Skeletal muscle tissue (tissue), 4 donors: ENCODE measurements around the gene PRKG1. TPM values are rescaled to one million over a fixed set of nuclear protein-coding genes. Genes with fewer than 3 reads are reported as not detected.

Source experiments
- H3K27ac ChIP-seq: one replicate; pipeline ENCODE4 v1.7.0; 2013; ENCODE audit warnings: mild to moderate bottlenecking, low read depth, low read length, inconsistent platforms
- H3K27me3 ChIP-seq, 3 donors: one replicate each; pipeline ENCODE4 v1.7.0; 2013; ENCODE audit warnings: low read length in 3 of 3; ENCODE audit not compliant: control insufficient read depth in 3 of 3, insufficient read depth in 3 of 3
- H3K36me3 ChIP-seq, 3 donors: one replicate each; pipeline ENCODE4 v1.7.0; 2013; ENCODE audit warnings: low read length in 3 of 3; ENCODE audit not compliant: control insufficient read depth in 3 of 3, insufficient read depth in 3 of 3
- H3K4me1 ChIP-seq, 3 donors: one replicate each; pipeline ENCODE4 v1.7.0; 2013; ENCODE audit warnings: low read length in 3 of 3, mild to moderate bottlenecking in 3 of 3; ENCODE audit not compliant: control insufficient read depth in 3 of 3, insufficient read depth in 3 of 3
- H3K4me3 ChIP-seq, 3 donors: one replicate each; pipeline ENCODE4 v1.7.0; 2013; ENCODE audit warnings: low read length in 3 of 3
- H3K9ac ChIP-seq, 3 donors: one replicate each; pipeline ENCODE4 v1.7.0; 2013; ENCODE audit warnings: low read length in 3 of 3, mild to moderate bottlenecking in 3 of 3, moderate library complexity in 2 of 3, low read depth in 1 of 3
- H3K9me3 ChIP-seq, 3 donors: one replicate each; pipeline ENCODE4 v1.7.0; 2013; ENCODE audit warnings: low read length in 3 of 3; ENCODE audit not compliant: control insufficient read depth in 3 of 3
- total RNA-seq: library from RNA; depleted of rRNA; stranded (reverse); fragments of >200 nt; gene quantifications from one replicate; pipeline ENCODE4 v1.2.3, GENCODE V29; 2014
- donor health status: Osteomylitis.

Gene PRKG1
- total RNA-seq, 1 donor from 2014 or later, result 44.9 TPM

GRCh38 chr10:52143338-52143737 lies 1069.1 kb downstream of the PRKG1 start:
- no peak overlapping the region for H3K9ac ChIP-seq
- H3K36me3 ChIP-seq, result no peaks in the 10 kb centered on the region
- H3K27me3 ChIP-seq, result no peaks in the 10 kb centered on the region
- H3K27ac ChIP-seq, result no peak overlapping the region
- H3K4me3 ChIP-seq, result no peak overlapping the region
- peaks cover 0 to 7% (median 6%) of the 10 kb centered on the region in 3 donors for H3K4me1 ChIP-seq
- no peaks in the 10 kb centered on the region for H3K9me3 ChIP-seq

GRCh38 chr10:52145636-52146035 lies 1071.3 kb downstream of the PRKG1 start:
- Histone ChIP-seq H3K4me1 (peaks cover 0 to 7% (median 6%) of the 10 kb centered on the region in 3 donors), H3K4me3 (no peak overlapping the region), H3K36me3 (no peaks in the 10 kb centered on the region)

GRCh38 chr10:52146766-52147165 lies 1072.5 kb downstream of the PRKG1 start:
- Histone ChIP-seq H3K9ac (no peak overlapping the region), H3K4me1 (peaks cover 0 to 7% (median 6%) of the 10 kb centered on the region in 3 donors), H3K9me3 (peaks cover 0 to 2% (median 0%) of the 10 kb centered on the region in 3 donors), H3K36me3 (no peaks in the 10 kb centered on the region), H3K4me3 (no peak overlapping the region), H3K27ac (no peak overlapping the region), H3K27me3 (no peaks in the 10 kb centered on the region)

More at GRCh38 chr10:52145636-52146035, 1071.3 kb downstream of the PRKG1 start:
- Histone ChIP-seq H3K9me3 (peaks cover 0 to 2% (median 0%) of the 10 kb centered on the region in 3 donors), H3K27me3 (no peaks in the 10 kb centered on the region), H3K27ac (no peak overlapping the region), H3K9ac (no peak overlapping the region)

- Histone ChIP-seq H3K27me3 (no peaks in the 10 kb centered on the region), H3K4me3 (no peak overlapping the region), H3K4me1 (no peaks in the 10 kb centered on the region), H3K36me3 (no peaks in the 10 kb centered on the region), H3K9ac (no peak overlapping the region), H3K27ac (no peak overlapping the region), H3K9me3 (peaks cover 0 to 4% (median 0%) of the 10 kb centered on the region in 3 donors)
Observed at GRCh38 chr10:52170776-52171175, 1096.5 kb downstream of the PRKG1 start.

GRCh38 chr10:52172581-52172980 lies 1098.3 kb downstream of the PRKG1 start:
- Histone ChIP-seq H3K4me1 (no peaks in the 10 kb centered on the region), H3K9ac (no peak overlapping the region), H3K4me3 (no peak overlapping the region), H3K36me3 (no peaks in the 10 kb centered on the region), H3K9me3 (peaks cover 0 to 4% (median 0%) of the 10 kb centered on the region in 3 donors), H3K27me3 (no peaks in the 10 kb centered on the region), H3K27ac (no peak overlapping the region)

GRCh38 chr10:52185256-52185655 lies 1111.0 kb downstream of the PRKG1 start:
- H3K9me3 ChIP-seq, result no peaks in the 10 kb centered on the region
- no peaks in the 10 kb centered on the region for H3K36me3 ChIP-seq
- no peak overlapping the region for H3K4me3 ChIP-seq
- no peaks in the 10 kb centered on the region for H3K27me3 ChIP-seq
- H3K4me1 ChIP-seq, result no peaks in the 10 kb centered on the region
- H3K27ac ChIP-seq, result no peak overlapping the region
- no peak overlapping the region for H3K9ac ChIP-seq

- Histone ChIP-seq H3K4me1 (no peaks in the 10 kb centered on the region), H3K4me3 (no peak overlapping the region), H3K9ac (no peak overlapping the region), H3K27me3 (no peaks in the 10 kb centered on the region), H3K27ac (no peak overlapping the region), H3K36me3 (no peaks in the 10 kb centered on the region), H3K9me3 (no peaks in the 10 kb centered on the region)
Observed at GRCh38 chr10:52187521-52188258, 1113.4 kb downstream of the PRKG1 start.

GRCh38 chr10:52191049-52191448 lies 1116.8 kb downstream of the PRKG1 start:
- Histone ChIP-seq H3K27ac (no peak overlapping the region), H3K9me3 (no peaks in the 10 kb centered on the region), H3K27me3 (no peaks in the 10 kb centered on the region), H3K9ac (no peak overlapping the region), H3K36me3 (no peaks in the 10 kb centered on the region), H3K4me1 (no peaks in the 10 kb centered on the region), H3K4me3 (no peak overlapping the region)

- Histone ChIP-seq H3K36me3 (no peaks in the 10 kb centered on the region), H3K27ac (no peak overlapping the region), H3K27me3 (no peaks in the 10 kb centered on the region), H3K4me1 (peaks cover 0 to 5% (median 0%) of the 10 kb centered on the region in 3 donors), H3K9me3 (no peaks in the 10 kb centered on the region), H3K9ac (no peak overlapping the region), H3K4me3 (no peak overlapping the region)
Observed at GRCh38 chr10:52194191-52194590, 1119.9 kb downstream of the PRKG1 start.

GRCh38 chr10:52194716-52195115 lies 1120.4 kb downstream of the PRKG1 start:
- H3K36me3 ChIP-seq, result no peaks in the 10 kb centered on the region
- H3K4me1 ChIP-seq, result peaks cover 0 to 5% (median 0%) of the 10 kb centered on the region in 3 donors
- no peak overlapping the region for H3K27ac ChIP-seq
- no peaks in the 10 kb centered on the region for H3K9me3 ChIP-seq
- no peak overlapping the region for H3K9ac ChIP-seq
- no peaks in the 10 kb centered on the region for H3K27me3 ChIP-seq
- H3K4me3 ChIP-seq, result no peak overlapping the region
